ENCODE results near the gene BATF3. TPM values are rescaled to one million over a fixed set of nuclear protein-coding genes. Genes with fewer than 3 reads are reported as not detected.
A peak's percentile ranks its signal among the peaks of the same experiment; 100 is the strongest.
"Not testable (repeated sequence)": the region's sequence is repeated elsewhere in the genome, so short reads cannot be mapped to it uniquely, and the experiment has no call there.

The BATF3 gene, protein sequence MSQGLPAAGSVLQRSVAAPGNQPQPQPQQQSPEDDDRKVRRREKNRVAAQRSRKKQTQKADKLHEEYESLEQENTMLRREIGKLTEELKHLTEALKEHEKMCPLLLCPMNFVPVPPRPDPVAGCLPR
- total RNA-seq, result 0.51 and 0.94 TPM in 2 replicates
- 0.78 TPM for polyA plus RNA-seq (2012)

DNA sequence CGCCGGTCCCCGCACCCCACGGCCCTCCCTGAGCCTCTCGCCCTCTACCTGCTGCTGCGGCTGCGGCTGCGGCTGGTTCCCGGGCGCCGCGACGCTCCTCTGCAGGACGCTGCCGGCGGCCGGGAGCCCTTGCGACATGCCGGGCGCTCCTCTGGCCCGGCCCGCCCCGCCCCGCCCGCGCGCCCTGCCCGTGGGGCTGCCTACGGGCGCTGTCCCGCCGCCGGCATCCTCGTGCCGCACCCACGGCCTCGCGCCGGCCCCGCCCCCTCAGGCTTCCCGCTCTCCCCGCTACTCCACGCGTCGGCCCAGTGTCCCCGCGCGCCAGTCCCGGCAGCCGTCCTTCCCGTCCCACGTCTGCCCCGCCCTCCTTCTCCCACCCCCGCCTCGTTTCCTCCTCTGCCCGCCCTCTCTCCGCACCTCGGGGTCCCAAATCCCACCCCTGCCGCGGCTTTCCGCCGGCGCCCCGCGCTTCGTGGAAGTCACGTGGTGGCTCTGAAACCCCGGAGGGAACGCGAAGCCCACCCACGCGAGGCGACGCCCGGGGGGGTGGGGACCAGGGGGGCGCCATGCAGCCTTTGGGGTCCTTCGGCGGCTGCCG lies at the start of gene BATF3:
TSS of gene BATF3 (minus strand) at position 216 of the 598 bp plus-strand sequence. CDS start at position 138, 78 bp downstream.
- DNase-seq (ENCODE audit: low read depth), result peak; percentile 15

DNA sequence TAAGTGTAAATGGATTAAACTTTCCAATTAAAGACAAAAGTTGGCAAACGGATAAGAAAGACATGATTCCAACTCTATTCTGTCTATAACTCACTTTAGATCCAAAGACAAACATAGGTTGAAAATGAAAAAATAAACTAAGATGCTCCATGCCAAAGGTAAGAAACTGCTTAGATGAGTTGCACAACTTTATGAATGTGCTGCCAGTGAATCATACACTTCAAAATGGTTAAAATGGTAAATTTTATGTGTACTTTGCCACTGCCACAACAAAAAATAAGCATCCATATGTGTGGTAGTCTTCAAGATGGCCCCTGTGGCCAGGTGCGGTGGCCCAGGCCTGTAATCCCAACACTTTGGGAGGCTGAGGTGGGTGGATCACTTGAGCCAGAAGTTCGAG lies 46.9 kb upstream of the BATF3 start:
- DNase-seq (ENCODE audit: low read depth), result no peak

DNA sequence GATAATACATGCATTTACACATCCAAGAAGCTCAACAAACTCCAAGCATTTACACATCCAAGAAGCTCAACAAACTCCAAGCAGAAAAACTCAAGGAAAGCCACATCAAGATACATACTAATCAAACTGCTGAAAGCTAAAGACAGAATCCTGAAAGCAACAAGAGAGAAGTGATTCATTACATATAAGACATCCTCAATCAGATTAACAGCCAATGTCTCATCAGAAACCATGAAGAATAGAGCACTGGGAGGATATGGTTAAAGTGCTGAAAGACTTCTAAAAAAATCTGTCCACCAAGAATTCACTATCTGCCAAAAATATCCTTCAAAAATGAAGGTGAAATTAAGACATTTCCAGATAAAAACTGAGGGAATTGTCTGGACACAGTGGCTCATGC lies 45.7 kb upstream of the BATF3 start:
- DNase-seq (ENCODE audit: low read depth), result no peak

DNA sequence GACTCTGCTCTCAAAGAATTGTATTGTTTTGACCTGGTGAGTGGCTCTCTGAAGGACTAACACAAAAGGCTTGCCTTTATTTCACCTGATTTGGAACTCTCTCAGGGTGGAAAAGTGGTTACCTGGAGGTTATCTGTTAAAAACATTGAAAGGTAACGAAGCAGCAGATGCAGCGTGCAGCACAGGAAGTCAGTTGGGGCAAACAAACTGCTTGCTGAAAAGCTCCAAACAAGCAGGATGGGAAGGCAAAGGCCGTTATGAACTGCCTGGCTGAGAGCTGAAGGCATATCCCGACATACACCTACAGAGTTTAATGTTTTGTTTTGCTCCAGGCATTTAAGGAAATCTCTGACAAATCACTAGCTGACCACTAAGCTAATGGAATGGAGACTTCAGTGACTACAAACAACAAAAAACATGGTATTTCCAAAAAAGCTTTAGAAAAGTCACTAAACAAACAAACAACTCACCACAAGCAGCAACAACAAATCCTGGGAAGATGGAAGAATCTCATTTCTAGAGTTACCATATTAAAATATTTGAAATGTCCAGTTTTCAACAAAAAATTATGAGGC lies 44.3 kb upstream of the BATF3 start:
- peak; percentile 13 for DNase-seq (ENCODE audit: low read depth)

DNA sequence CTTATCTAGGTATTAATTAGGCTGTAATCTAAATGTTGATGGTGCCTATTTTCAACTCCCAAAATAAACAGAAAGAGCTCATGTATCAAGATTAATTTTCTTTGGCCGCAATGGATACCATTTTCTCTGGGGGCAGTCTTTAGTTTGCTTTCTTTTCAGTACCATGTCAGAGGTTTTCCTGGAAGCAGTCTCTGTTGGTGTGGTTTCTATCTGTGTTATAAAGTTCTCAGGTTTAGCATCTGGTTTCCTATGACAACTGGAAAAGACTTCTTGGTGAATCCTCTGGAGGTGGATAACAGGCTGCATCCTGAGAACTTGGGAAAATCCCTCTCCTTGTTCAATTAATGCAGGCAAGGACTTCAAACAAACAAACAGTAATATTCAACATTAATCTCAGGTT lies 38.7 kb upstream of the BATF3 start:
- peak; percentile 31 for DNase-seq (ENCODE audit: low read depth)

DNA sequence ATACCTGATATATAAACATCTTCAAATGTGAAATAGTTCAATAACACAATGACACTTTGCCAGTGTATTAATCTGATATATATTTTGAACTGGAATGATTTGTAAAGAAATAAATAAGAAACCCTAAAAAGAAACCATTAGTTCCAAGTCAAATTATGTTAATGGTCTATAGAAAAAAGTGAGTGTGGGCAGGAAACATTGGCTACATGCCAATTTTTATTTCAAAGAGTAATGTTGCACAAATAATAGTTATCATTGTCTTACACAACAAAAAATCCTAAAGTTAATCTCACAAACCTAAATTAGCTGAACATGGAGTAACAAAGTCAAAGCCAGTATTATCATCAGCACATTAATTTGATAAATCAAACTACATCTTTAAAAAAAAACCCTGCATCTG lies 37.9 kb upstream of the BATF3 start:
- DNase-seq (ENCODE audit: low read depth), result no peak

DNA sequence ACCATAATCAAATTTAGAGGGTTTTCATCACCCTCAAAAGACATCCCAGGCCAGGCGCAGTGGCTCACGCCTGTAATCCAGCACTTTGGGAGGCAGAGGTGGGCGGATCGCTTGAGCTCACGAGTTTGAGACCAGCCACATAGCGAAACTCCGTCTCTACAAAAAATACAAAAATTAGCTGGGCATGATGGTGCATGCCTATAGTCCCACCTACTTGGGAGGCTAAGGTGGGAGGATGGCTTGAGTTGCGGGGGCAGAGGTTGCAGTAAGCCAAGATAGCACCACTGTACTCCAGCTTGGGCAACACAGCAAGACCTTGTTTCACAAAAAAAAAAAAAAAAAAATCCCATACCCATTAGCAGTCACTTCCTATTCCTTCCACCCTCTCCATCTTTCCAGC lies 33.5 kb upstream of the BATF3 start:
- DNase-seq (ENCODE audit: low read depth), result no peak

DNA sequence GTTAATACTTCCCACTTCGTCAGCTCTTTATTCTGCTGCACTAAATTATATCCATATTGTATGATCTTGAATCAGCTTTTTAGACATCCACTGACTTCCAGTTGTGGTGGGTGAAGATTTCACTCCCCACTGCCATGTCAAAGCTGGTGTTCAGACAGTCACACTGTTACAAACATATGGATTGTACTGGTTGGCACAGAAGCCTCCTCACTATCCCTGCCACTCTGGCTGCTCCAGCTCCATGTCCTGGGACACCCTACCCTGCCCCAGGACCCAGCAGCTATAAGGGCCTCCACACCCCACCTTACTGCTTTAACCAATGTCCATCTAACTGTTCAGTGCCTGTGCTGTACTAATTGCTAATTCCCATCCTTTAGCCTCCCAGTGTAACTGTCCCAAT lies 32.0 kb upstream of the BATF3 start:
- no peak for DNase-seq (ENCODE audit: low read depth)

DNA sequence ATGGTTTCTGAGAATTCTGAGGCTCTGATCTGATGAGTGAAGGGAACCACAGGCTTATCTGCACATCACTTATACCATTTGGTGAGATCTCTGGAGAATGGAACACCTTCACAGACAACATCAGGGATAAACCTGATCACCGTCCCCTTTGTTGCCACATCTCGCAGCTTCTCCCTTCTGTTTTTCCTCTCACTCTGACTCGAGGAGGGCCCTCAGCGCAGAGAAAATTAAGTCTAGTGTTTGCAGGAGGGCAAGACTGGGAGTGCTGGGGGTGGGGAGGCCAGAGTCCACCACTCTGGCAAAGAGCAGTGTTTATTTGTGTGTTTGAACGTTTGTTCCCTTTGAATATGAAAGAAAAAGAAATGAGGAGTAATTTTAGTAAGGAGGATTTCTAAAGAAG lies 29.0 kb upstream of the BATF3 start:
- DNase-seq (ENCODE audit: low read depth), result no peak

DNA sequence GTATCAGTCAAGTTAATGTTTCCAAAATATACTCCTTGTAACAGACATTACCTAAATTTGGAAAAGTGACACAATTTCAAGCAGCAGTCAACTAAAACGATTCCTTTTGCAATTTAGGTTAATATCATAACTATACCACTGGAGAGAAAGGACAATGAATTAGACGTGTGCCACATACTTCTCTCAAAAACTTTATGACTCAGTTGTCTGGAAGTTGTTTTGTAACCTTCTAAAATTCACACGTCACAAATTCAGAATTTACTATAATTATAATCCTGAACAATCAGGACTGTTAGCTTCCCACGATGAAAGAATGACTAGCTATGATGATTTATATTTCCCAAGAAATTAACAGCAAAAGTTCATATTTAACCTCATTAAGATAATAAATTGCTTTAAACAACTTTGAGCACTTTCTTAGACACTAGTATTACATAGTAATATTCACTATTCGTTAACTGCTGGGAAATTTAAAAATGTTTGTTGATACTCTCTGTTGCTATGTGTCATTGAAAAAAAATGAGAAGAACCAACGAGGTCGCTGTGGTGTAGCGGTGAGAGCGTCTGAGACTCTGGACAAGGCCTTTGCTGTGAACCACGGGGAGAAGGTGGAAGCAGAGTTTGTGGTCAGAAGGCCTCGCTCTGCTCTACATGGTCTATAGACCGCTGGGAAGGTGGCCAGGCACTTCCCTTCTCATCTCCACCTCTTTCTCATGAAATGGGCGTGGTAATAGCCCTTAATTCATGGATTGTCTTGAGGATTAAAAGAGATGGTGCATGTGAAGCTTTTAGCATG lies 27.9 kb upstream of the BATF3 start:
- DNase-seq (ENCODE audit: low read depth), result peak; percentile 77

DNA sequence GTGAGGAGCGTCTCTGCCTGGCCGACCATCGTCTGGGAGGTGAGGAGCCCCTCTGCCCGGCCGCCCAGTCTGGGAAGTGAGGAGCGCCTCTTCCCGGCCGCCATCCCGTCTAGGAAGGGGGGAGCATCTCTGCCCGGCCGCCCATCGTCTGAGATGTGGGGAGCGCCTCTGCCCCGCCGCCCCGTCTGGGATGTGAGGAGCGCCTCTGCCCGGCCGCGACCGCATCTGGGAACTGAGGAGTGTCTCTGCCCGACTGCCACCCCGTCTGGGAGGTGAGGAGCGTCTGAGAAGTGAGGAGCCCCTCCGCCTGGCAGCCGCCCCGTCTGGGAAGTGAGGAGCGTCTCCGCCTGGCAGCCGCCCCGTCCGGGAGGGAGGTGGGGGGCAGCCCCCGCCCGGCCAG lies 25.0 kb upstream of the BATF3 start:
- not testable (repeated sequence) for DNase-seq (ENCODE audit: low read depth)

DNA sequence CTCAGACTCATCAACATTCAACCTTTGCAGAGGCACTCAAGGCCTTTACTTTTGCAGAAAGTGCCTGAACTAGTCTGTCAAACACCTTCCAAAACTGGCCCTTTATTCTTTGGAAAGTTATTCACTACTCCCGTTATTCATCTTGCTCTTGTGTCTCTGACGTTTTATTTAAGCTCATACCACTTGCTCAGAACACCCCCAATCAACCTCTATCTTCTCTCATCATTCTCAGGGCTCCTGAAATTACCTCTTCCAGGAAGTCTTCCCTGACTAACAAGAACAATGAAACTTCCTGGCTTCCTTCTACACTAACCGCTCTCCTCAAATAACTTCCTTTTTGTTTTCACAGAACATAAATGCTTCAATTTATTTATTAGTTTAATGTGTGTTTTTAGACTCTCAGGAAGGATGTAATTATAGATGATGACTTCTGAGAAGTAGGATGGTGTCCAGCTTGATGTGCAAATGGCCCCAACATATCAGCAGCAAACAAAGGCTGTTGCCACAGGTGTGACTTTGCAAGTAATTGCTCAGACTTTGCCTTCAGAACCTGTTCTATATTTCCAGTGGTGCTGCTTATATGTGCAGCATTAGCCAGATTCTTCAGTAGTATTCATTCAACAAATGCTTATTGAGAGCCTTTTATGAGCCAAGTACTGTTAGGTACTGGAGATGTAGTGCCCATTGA lies 22.8 kb upstream of the BATF3 start:
- DNase-seq (ENCODE audit: low read depth), result no peak

DNA sequence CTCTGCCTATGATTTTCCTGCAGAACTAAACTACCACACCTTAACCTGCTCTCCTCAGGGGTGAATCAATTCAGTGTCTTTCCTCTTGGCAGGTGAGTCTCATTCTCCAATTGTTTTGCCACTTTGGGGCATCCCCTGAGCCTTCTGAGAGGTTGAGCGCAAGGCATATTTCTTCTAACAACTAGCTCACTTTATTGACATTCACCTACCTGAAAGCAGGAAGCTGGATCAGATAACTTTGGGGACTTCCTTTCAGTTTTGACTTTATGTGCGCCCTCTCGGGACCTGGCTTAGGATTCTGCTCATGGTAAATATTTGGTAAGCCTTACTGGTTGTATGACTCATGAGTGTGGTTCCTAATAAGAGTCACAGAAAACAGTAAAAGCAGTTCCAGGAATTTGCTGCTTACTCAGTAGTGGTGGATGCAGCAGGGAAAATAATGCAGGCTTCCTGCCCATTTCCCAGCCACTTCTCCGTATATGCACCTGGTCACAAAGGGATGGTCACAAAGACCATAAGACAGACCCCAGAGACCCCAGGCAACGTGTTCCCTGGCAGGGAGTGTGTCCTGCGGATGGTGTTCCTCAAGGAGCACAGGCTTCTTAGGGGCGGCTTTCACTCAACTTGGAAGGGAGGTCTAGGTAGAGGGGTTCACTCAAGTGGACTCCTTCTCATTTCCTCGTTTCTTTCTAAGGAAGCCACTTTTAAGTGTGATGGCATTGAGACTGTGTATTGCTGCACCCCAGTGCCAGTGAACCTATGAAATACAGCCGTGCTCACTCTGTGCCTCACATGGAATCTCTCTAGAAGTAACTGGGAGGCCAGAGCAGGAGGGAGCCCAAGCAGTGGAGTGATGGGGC lies 22.0 kb upstream of the BATF3 start:
- DNase-seq (ENCODE audit: low read depth), result peak; percentile 38

DNA sequence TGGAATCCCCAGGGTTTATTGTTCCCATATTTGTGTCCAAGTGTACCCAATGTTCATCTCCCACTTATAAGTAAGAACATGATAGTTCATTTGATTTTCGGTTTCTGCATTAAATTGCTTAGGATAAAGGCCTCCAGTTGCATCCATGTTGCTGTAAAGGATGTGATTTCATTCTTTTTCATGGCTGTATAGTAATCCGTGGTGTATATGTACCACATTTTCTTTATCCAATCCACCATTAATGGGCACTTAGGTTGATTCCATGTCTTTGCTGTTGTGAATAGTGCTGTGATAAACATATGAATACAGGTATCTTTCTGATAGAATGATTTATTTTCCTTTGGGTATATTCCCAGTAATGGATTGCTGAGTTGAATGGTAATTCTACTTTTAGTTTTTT lies 20.0 kb upstream of the BATF3 start:
- no peak for DNase-seq (ENCODE audit: low read depth)

DNA sequence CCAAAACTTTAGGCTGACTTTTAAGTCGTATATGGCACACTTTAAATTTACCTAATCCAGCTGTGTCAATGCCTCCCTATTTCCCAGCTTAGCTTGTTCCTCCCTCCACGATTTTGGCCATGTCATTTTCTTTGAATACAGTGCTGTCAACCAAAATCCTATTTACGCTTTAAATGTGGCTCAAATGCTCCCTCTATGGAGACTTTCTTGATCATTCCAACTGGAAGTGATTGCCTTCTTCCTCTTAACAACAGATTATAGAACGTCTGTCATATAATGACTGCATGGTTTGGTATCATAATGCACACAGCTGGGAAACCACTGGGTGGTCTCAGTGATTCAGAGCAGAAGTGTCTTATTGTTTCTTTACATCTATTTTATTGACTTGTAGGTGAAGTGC lies 18.9 kb upstream of the BATF3 start:
- no peak for DNase-seq (ENCODE audit: low read depth)

DNA sequence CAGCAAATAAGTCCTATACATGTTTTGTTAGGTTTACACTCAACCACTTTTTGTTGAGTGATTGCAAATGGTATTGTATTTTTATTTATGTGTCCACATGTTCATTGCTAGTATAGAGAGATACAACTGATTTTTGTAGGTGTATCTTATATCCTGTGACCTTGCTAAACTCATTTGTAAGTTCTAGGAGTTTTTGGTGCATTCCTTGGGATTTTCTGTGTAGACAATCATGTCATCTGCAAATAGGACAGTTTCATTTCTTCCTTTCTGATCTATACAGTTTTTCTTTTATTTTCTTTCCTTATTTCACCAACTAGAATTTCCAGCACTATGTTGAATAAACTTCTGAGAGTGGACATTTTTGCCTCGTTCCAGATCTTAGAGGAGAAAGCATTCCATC lies 16.5 kb upstream of the BATF3 start:
- DNase-seq (ENCODE audit: low read depth), result no peak

DNA sequence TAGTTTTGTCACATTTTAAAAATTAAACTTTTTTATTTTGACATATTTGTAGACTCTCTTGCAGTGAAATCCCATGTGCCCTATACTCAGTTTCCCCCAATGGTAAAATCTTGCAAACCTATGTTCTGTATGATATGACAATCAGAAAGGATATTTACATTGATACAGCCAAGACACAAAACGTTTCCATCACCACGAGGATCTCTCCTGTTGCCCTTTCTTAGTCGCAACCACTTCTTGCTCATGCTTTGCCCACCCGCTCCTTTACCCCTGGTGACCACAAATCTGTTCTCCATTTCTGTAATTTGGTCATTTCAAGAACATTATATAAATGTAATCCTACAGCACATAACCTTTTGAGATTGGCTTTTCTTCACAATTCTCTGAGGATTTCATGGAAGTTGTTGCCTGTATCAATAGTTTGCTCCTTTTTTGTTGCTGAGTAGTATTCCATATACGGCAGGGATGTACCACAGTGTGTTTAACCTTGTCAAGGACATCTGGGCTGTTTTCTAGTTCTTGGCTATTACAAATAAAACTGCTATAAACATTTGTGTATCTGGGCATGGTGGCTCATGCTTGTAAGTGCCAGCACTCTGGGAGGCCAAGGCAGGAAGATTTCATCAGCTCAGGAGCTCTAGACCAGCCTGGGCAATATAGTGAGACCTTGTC lies 14.0 kb upstream of the BATF3 start:
- no peak for DNase-seq (ENCODE audit: low read depth)

DNA sequence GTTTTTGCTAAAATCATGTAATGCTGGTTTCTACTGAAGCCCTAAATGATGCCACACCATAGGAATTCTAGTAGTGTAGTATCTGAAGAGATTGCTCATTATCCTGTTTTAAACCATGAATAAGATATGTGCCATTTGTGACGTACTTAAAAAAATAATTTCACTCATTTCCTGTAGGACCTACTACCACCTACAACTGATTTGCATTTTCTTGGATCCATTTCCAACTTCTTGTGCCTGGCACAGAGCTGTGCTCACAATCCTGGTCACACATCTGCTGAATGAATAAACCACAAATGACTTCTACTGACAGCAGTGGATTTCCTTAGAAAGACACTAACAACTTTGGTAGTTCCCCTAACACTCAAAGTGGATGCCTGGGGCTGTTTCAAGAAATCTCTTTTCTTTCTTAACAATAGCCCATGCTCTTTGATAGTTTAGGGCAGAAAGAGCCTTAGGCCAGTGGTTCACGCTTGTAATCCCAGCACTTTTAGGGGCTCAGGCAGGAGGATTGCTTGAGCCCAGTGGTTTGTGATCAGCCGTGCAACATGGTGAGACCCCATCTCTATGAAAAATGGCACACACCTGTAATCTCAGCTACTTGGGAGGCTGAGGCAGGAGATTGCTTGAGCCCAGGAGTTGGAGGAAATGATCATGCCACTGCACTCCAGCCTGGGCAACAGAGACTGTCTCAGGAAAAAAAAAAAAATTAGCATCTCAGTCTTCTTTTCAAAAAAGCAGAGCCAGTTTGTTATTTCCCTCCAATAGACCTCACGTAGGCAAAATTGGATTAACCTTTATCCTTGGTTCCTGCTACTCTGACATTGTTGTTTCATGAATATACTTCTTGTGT lies 13.0 kb upstream of the BATF3 start:
- DNase-seq (ENCODE audit: low read depth), result no peak

DNA sequence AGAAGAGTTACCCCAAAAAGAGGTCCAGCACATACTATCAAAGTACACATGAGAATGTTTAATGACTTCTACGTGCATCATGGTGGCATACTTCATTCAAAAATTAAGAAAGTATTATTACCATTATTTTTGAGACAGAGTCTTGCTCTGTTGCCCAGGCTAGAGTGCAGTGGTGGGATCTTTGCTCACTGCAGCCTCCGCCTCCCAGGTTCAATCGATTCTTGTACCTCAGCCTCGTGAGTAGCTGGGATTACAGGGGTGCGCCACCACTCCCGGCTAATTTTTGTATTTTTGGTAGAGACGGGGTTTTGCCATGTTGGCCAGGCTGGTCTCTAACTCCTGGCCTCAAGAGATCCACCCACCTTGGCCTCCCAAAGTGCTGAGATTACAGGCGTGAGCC lies 12.3 kb upstream of the BATF3 start:
- DNase-seq (ENCODE audit: low read depth), result not testable (repeated sequence)

Data from myocyte (in vitro differentiated cells).